Measurements from ENCODE around the gene SLC5A5. TPM values are rescaled to one million over a fixed set of nuclear protein-coding genes. Genes with fewer than 3 reads are reported as not detected.
A peak's percentile ranks its signal among the peaks of the same experiment; 100 is the strongest.

Gene SLC5A5
- total and polyA plus RNA-seq, 10 of the 15 experiments (the other 5 are each of a cell fraction or from before 2014, with no cell fraction given) = 0.02 to 0.08 (median 0.05) TPM; not detected in 3

- CTCF ChIA-PET = no interaction called here
- Histone ChIP-seq H3K79me2 (ENCODE audit: control insufficient read depth, insufficient read depth, low read length) (no peaks in the 10 kb centered on the region), H3K4me3 (no peak overlapping the region), H3K9ac (ENCODE audit: control insufficient read depth, insufficient read depth, low read length) (no peak overlapping the region), H3K9me3 (replicated peaks; ENCODE audit: control insufficient read depth, insufficient read depth, low read length) (no peaks in the 10 kb centered on the region; the same call in 2 of the 3 replicates), H3K36me3 (ENCODE audit: control insufficient read depth in 2 of 2, insufficient read depth in 2 of 2, low read length in 1 of 2) (peaks cover 6 to 19% of the 10 kb centered on the region in 2 experiments), H3K27ac (ENCODE audit: control insufficient read depth, insufficient read depth) (no peak overlapping the region), H3K27me3 (replicated peaks in 1 of 2; ENCODE audit: control insufficient read depth in 2 of 2, insufficient read depth in 2 of 2, low read length in 1 of 2) (no peaks in the 10 kb centered on the region), H3K4me2 (ENCODE audit: control insufficient read depth, insufficient read depth) (no peak overlapping the region), H2AFZ (ENCODE audit: control insufficient read depth, low read depth, low read length) (no peak overlapping the region), H4K20me1 (ENCODE audit: control insufficient read depth, insufficient read depth) (no peaks in the 10 kb centered on the region), H3K4me1 (ENCODE audit: control insufficient read depth, insufficient read depth, low read length) (no peaks in the 10 kb centered on the region)
- SMC1A ChIA-PET (ENCODE audit: uncharacterized antibody, unreplicated experiment) = no interaction called here
- POLR2A ChIA-PET = interaction anchor here (0.6 kb wide), 1 partner anchor 577 kb away, joined by 3 read pairs; no protein-coding TSS in a partner anchor
- FAIRE-seq (no peak), ATAC-seq (no peak), DNase-seq (ENCODE audit: low read depth, low spot score) (no peak)
- no peak for TF ChIP-seq NR2C1 (IDR thresholded peaks at IDR 0.05)
- in situ Hi-C loops (cut with MboI) = no loop called here
- no TSS peak for BruUV-seq (replicated peaks)
- RAD21 ChIA-PET (ENCODE audit: unreplicated experiment) = no interaction called here
- WGBS (ENCODE audit: insufficient coverage, insufficient replicate concordance, low lambda C conversion rate, missing lambda C conversion rate) = 81% methylated on average over 8 of the region's 8 CpGs
- intact Hi-C loops (cut with micrococcal nuclease; ENCODE audit: unreplicated experiment) = no loop called here
Observed at GRCh38 chr19:17835182-17836006, 36.4 kb upstream of the SLC5A5 start.

DNA sequence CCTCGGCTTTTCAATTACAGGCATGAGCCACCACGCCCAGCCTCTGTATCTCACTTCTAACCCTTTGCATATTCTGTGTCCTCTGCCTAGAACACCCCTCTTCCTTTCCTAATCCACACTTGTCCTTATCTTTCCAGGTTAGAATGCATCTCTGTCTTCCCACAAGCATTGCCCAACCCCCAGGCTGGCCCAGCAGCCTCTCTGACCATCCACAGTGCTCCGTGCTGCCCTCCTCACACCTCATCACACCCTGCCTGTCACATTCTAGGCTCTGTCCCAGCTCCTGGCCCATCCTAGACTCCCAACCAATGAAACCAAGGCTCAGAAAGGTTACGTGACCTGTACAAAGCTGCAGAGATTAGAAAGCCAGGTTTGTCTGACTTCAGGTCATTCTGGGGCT, 35.2 kb upstream of the SLC5A5 start:
- H3K4me3 ChIP-seq = no peak overlapping the region
- SMC1A ChIA-PET (ENCODE audit: uncharacterized antibody, unreplicated experiment) = no interaction called here
- no peak overlapping the region for H3K27ac ChIP-seq (ENCODE audit: control insufficient read depth, insufficient read depth)
- intact Hi-C loops (cut with micrococcal nuclease; ENCODE audit: unreplicated experiment) (no loop called here), in situ Hi-C loops (cut with MboI) (no loop called here)
- H3K4me1 ChIP-seq (ENCODE audit: control insufficient read depth, insufficient read depth, low read length) = no peaks in the 10 kb centered on the region
- no peaks in the 10 kb centered on the region for H3K79me2 ChIP-seq (ENCODE audit: control insufficient read depth, insufficient read depth, low read length)
- H3K4me2 ChIP-seq (ENCODE audit: control insufficient read depth, insufficient read depth) = no peak overlapping the region
- CTCF ChIA-PET = no interaction called here
- FAIRE-seq (no peak), ATAC-seq (no peak), DNase-seq (ENCODE audit: low read depth, low spot score) (no peak)
- POLR2A ChIA-PET = no interaction called here
- no peaks in the 10 kb centered on the region; the same call in 2 of the 3 replicates for H3K9me3 ChIP-seq (replicated peaks; ENCODE audit: control insufficient read depth, insufficient read depth, low read length)
- no peaks in the 10 kb centered on the region for H4K20me1 ChIP-seq (ENCODE audit: control insufficient read depth, insufficient read depth)
- RAD21 ChIA-PET (ENCODE audit: unreplicated experiment) = no interaction called here
- H3K9ac ChIP-seq (ENCODE audit: control insufficient read depth, insufficient read depth, low read length) = no peak overlapping the region
- H3K27me3 ChIP-seq (replicated peaks in 1 of 2; ENCODE audit: control insufficient read depth in 2 of 2, insufficient read depth in 2 of 2, low read length in 1 of 2) = no peaks in the 10 kb centered on the region
- no peak overlapping the region for H2AFZ ChIP-seq (ENCODE audit: control insufficient read depth, low read depth, low read length)
- peaks cover 7 to 19% of the 10 kb centered on the region in 2 experiments for H3K36me3 ChIP-seq (ENCODE audit: control insufficient read depth in 2 of 2, insufficient read depth in 2 of 2, low read length in 1 of 2)
- BruUV-seq (replicated peaks) = TSS peak; percentile 59
- WGBS (ENCODE audit: insufficient coverage, insufficient replicate concordance, low lambda C conversion rate, missing lambda C conversion rate) = 97% methylated on average over 4 of the region's 4 CpGs
- no peak for TF ChIP-seq SIX5 (IDR thresholded peaks at IDR 0.05; ENCODE audit: low read depth, low read length, severe bottlenecking)
- no peak for TF ChIP-seq TAF1 (IDR thresholded peaks at IDR 0.05; ENCODE audit: borderline replicate concordance, low read depth, low read length)
- no peak for TF ChIP-seq MTA3 (IDR thresholded peaks at IDR 0.05; ENCODE audit: borderline replicate concordance, low read length)
- TF ChIP-seq USF1 (IDR thresholded peaks at IDR 0.05; ENCODE audit: borderline replicate concordance, extremely low read length, insufficient read depth, low read depth, low read length) = no peak
- no peak for TF ChIP-seq IRF5 (IDR thresholded peaks at IDR 0.05; ENCODE audit: borderline replicate concordance)
- TF ChIP-seq SREBF2 (IDR thresholded peaks at IDR 0.05; ENCODE audit: low read length) = no peak
- TF ChIP-seq BCL3 (IDR thresholded peaks at IDR 0.05; ENCODE audit: borderline replicate concordance, insufficient read depth, low read depth, low read length, poor library complexity, severe bottlenecking) = no peak
